B cell (primary cell): ENCODE data around the gene ZNF22.

Source experiments
- CTCF ChIP-seq: fragments of 200-600 bp; IDR thresholded peaks from one replicate; pipeline ENCODE4 v1.8.0; 2022; ENCODE audit warnings: antibody characterized with exemption, mild to moderate bottlenecking
- EZH2 ChIP-seq: IDR thresholded peaks from 2 replicates; pipeline ENCODE4 v1.6.1; 2012; ENCODE audit warnings: borderline replicate concordance, low read depth, mild to moderate bottlenecking, moderate library complexity, low read length; ENCODE audit not compliant: insufficient read depth, poor library complexity, severe bottlenecking

GRCh38 chr10:45000752-45001380 lies at the start of gene ZNF22:
- TF ChIP-seq CTCF (no peak), EZH2 (no peak)
